Measurements from ENCODE around the gene SPATA20.
A peak's percentile ranks its signal among the peaks of the same experiment; 100 is the strongest.

SPATA20 gene

DNA sequence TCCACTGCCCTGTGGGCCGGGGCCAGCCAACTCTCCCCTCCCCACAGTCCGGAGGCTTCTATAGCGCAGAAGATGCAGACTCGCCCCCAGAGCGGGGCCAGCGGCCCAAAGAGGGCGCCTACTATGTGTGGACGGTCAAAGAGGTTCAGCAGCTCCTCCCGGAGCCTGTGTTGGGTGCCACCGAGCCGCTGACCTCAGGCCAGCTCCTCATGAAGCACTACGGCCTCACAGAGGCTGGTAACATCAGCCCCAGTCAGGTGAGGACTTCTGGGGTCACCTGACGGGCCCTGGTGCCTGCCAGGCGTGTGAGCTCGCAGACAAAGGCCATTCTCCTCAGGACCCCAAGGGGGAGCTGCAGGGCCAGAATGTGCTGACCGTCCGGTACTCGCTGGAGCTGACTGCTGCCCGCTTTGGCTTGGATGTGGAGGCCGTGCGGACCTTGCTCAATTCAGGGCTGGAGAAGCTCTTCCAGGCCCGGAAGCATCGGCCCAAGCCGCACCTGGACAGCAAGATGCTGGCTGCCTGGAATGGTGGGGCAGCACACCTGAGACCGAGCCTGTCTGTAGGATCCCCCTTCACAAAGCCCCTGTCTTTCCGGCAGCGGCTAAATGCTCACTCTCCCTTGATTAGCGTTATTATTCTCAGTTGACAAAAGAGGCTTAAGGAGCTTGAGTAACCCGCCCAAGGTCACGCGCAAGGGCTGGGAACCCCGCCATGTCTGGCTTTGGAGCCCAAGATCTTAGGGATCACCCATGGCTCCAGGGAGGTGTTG is 3.9 kb downstream of the SPATA20 start:
- Histone ChIP-seq H3K36me3 (ENCODE audit: insufficient read depth) (no peaks in the 10 kb centered on the region), H3K4me3 (IDR thresholded peaks at IDR 0.05; ENCODE audit: insufficient read depth, low read depth, low read length) (no peak overlapping the region), H3K9ac (no peak overlapping the region), H3K27me3 (ENCODE audit: insufficient read depth, low read depth) (no peaks in the 10 kb centered on the region; the same call in 1 of the 2 replicates), H3K4me1 (ENCODE audit: low read depth, poor library complexity, severe bottlenecking) (peaks cover 5% of the 10 kb centered on the region), H3K4me2 (no peak overlapping the region), H4K20me1 (ENCODE audit: insufficient read depth) (no peaks in the 10 kb centered on the region), H2AFZ (ENCODE audit: low read depth) (no peak overlapping the region), H3K79me2 (ENCODE audit: insufficient read depth, low read depth) (no peaks in the 10 kb centered on the region), H3K27ac (no peak overlapping the region)
- TF ChIP-seq, protein P1, sequence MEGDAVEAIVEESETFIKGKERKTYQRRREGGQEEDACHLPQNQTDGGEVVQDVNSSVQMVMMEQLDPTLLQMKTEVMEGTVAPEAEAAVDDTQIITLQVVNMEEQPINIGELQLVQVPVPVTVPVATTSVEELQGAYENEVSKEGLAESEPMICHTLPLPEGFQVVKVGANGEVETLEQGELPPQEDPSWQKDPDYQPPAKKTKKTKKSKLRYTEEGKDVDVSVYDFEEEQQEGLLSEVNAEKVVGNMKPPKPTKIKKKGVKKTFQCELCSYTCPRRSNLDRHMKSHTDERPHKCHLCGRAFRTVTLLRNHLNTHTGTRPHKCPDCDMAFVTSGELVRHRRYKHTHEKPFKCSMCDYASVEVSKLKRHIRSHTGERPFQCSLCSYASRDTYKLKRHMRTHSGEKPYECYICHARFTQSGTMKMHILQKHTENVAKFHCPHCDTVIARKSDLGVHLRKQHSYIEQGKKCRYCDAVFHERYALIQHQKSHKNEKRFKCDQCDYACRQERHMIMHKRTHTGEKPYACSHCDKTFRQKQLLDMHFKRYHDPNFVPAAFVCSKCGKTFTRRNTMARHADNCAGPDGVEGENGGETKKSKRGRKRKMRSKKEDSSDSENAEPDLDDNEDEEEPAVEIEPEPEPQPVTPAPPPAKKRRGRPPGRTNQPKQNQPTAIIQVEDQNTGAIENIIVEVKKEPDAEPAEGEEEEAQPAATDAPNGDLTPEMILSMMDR (conservative IDR thresholded peaks at IDR 0.05; ENCODE audit: low read depth, low read length) = peak; percentile 56

DNA sequence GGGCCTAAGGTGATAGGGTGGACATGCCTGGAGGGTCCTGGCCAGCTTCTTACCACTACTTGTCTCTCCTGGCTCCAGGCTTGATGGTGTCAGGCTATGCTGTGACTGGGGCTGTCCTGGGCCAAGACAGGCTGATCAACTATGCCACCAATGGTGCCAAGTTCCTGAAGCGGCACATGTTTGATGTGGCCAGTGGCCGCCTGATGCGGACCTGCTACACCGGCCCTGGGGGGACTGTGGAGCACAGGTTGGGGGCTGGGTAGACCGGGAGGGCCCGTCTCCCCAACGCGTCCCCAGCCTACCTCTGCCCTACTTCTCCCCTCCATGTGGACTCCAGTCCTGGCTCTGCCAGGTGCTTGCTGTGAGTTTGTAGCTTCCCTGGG is 4.5 kb downstream of the SPATA20 start:
- Histone ChIP-seq H3K79me2 (ENCODE audit: insufficient read depth, low read depth) (no peaks in the 10 kb centered on the region), H3K27me3 (ENCODE audit: insufficient read depth, low read depth) (no peaks in the 10 kb centered on the region), H4K20me1 (ENCODE audit: insufficient read depth) (no peaks in the 10 kb centered on the region), H3K36me3 (ENCODE audit: insufficient read depth) (no peaks in the 10 kb centered on the region), H2AFZ (ENCODE audit: low read depth) (no peak overlapping the region), H3K4me1 (ENCODE audit: low read depth, poor library complexity, severe bottlenecking) (peaks cover 4% of the 10 kb centered on the region), H3K4me2 (no peak overlapping the region), H3K9ac (no peak overlapping the region), H3K4me3 (IDR thresholded peaks at IDR 0.05; ENCODE audit: insufficient read depth, low read depth, low read length) (no peak overlapping the region), H3K27ac (no peak overlapping the region)
- TF ChIP-seq, protein P1 (conservative IDR thresholded peaks at IDR 0.05; ENCODE audit: low read depth, low read length) = no peak

DNA sequence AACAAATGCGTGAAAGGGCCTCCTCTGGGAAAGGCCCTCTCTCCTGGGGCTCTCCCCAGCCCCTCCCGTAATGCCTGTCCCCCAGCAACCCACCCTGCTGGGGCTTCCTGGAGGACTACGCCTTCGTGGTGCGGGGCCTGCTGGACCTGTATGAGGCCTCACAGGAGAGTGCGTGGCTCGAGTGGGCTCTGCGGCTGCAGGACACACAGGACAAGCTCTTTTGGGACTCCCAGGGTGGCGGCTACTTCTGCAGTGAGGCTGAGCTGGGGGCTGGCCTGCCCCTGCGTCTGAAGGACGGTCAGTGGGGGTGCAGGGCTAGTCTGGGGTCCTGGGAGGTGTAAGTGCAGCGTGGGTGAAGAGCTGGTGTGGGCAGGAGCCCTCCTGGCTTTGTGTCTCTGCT is 4.9 kb downstream of the SPATA20 start:
- H3K4me3 ChIP-seq (IDR thresholded peaks at IDR 0.05; ENCODE audit: insufficient read depth, low read depth, low read length) = no peak overlapping the region
- no peak overlapping the region for H3K9ac ChIP-seq

DNA sequence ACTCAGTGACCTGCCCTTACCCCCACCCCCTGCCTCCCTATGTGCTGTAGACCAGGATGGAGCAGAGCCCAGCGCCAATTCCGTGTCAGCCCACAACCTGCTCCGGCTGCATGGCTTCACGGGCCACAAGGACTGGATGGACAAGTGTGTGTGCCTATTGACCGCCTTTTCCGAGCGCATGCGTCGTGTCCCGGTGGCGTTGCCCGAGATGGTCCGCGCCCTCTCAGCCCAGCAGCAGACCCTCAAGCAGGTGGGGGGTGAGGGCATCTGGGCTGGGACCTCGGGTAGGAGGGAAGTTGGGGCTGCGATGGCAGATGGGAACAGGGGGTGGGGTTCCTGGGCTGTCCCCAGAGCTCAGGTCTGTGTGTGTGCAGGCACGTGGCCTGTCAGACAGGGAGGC is 7.2 kb downstream of the SPATA20 start:
- Histone ChIP-seq H2AFZ (ENCODE audit: low read depth) (no peak overlapping the region), H3K4me3 (IDR thresholded peaks at IDR 0.05; ENCODE audit: insufficient read depth, low read depth, low read length) (no peak overlapping the region), H3K27me3 (ENCODE audit: insufficient read depth, low read depth) (peaks cover 5% of the 10 kb centered on the region; the same call in 1 of the 2 replicates), H3K27ac (no peak overlapping the region), H3K4me2 (no peak overlapping the region), H4K20me1 (ENCODE audit: insufficient read depth) (no peaks in the 10 kb centered on the region), H3K36me3 (ENCODE audit: insufficient read depth) (no peaks in the 10 kb centered on the region), H3K4me1 (ENCODE audit: low read depth, poor library complexity, severe bottlenecking) (no peaks in the 10 kb centered on the region), H3K79me2 (ENCODE audit: insufficient read depth, low read depth) (no peaks in the 10 kb centered on the region), H3K9ac (no peak overlapping the region)
- TF ChIP-seq, protein P1 (conservative IDR thresholded peaks at IDR 0.05; ENCODE audit: low read depth, low read length) = no peak

More for the DNA sequence above, 4.9 kb downstream of the SPATA20 start:
- H3K4me2 ChIP-seq = no peak overlapping the region
- H3K27me3 ChIP-seq (ENCODE audit: insufficient read depth, low read depth) = no peaks in the 10 kb centered on the region
- H3K79me2 ChIP-seq (ENCODE audit: insufficient read depth, low read depth) = no peaks in the 10 kb centered on the region
- H3K36me3 ChIP-seq (ENCODE audit: insufficient read depth) = no peaks in the 10 kb centered on the region
- TF ChIP-seq, protein P1 (conservative IDR thresholded peaks at IDR 0.05; ENCODE audit: low read depth, low read length) = no peak
- H3K27ac ChIP-seq = no peak overlapping the region
- no peaks in the 10 kb centered on the region for H4K20me1 ChIP-seq (ENCODE audit: insufficient read depth)
- H3K4me1 ChIP-seq (ENCODE audit: low read depth, poor library complexity, severe bottlenecking) = no peaks in the 10 kb centered on the region
- no peak overlapping the region for H2AFZ ChIP-seq (ENCODE audit: low read depth)
